PC-9 (cell line): ENCODE results near the gene RAVER1. TPM values are rescaled to one million over a fixed set of nuclear protein-coding genes. Genes with fewer than 3 reads are reported as not detected.

ENCODE experiments used
- BruUV-seq: library from RNA; stranded (reverse); fragments of 400-500 nt; replicated peaks from 2 replicates; lab custom pipeline; 2021; lab: Mats Ljungman, UMichigan
- CTCF ChIA-PET: fragments of 300-600 bp; sonication (Branson Sonifier 250); formaldehyde crosslinking; loops from one replicate; lab custom pipeline; 2022; ENCODE audit warnings: antibody characterized with exemption; lab: Charles Lee
- POLR2A ChIA-PET: fragments of 300-600 bp; sonication (Branson Sonifier 250); formaldehyde crosslinking; loops from one replicate; lab custom pipeline; 2022; ENCODE audit warnings: antibody characterized with exemption; ENCODE audit not compliant: unreplicated experiment; lab: Charles Lee
- DNase-seq, 2 experiments: peaks; one replicate each; pipeline versions ENCODE4 v3.0.0 to v3.0.0-alpha.2; 2015 to 2022; ENCODE audit warnings: mixed read lengths in 1 of 2
- H2AFZ ChIP-seq: fragments of 200-600 bp; sonication (generic); 2 replicates; pipeline ENCODE4 v1.8.1; 2017; ENCODE audit warnings: antibody characterized with exemption
- H3F3A ChIP-seq: fragments of 200-600 bp; sonication (generic); 2 replicates; pipeline ENCODE4 v1.8.1; 2017; ENCODE audit warnings: antibody characterized with exemption, mild to moderate bottlenecking, low read depth; ENCODE audit not compliant: insufficient read depth
- H3K27ac ChIP-seq: fragments of 200-600 bp; sonication (generic); 2 replicates; pipeline ENCODE4 v1.6.1; 2016; ENCODE audit warnings: mixed run types
- H3K27me3 ChIP-seq: fragments of 200-600 bp; sonication (generic); 2 replicates; pipeline ENCODE4 v1.6.1; 2016; ENCODE audit warnings: low read depth, mixed run types; ENCODE audit not compliant: insufficient read depth
- H3K36me3 ChIP-seq: fragments of 200-600 bp; sonication (generic); 2 replicates; pipeline ENCODE4 v1.6.1; 2016; ENCODE audit warnings: low read depth, mixed run types
- H3K4me1 ChIP-seq: fragments of 200-600 bp; sonication (generic); replicated peaks from 2 replicates; pipeline ENCODE4 v1.6.1; 2016; ENCODE audit warnings: mixed run types; ENCODE audit not compliant: insufficient read depth
- H3K4me2 ChIP-seq: fragments of 200-600 bp; sonication (generic); 2 replicates; pipeline ENCODE4 v1.6.1; 2017; ENCODE audit warnings: mixed run types
- H3K4me3 ChIP-seq: fragments of 200-600 bp; sonication (generic); 2 replicates; pipeline ENCODE4 v1.6.1; 2016; ENCODE audit warnings: mixed run types
- H3K79me2 ChIP-seq: fragments of 200-600 bp; sonication (generic); 2 replicates; pipeline ENCODE4 v1.6.1; 2017; ENCODE audit warnings: low read depth, mixed run types
- H3K9me2 ChIP-seq: fragments of 200-600 bp; sonication (generic); 2 replicates; pipeline ENCODE4 v1.8.1; 2017; ENCODE audit warnings: mild to moderate bottlenecking; ENCODE audit not compliant: insufficient read depth
- H3K9me3 ChIP-seq: fragments of 200-600 bp; sonication (generic); 2 replicates; pipeline ENCODE4 v1.8.1; 2016; ENCODE audit warnings: low read depth; ENCODE audit not compliant: insufficient read depth
- H4K20me1 ChIP-seq: fragments of 200-600 bp; sonication (generic); 2 replicates; pipeline ENCODE4 v1.8.1; 2017; ENCODE audit not compliant: insufficient read depth
- EZH2 ChIP-seq: fragments of 200-600 bp; sonication (generic); IDR thresholded peaks from 2 replicates; pipeline ENCODE4 v1.8.0; 2017; ENCODE audit warnings: antibody characterized with exemption, low read depth
- intact Hi-C: fragments of 100-400 bp; cut with micrococcal nuclease; formaldehyde crosslinking; loops from one replicate; pipeline ENCODE4 v1.10.0; 2022; ENCODE audit not compliant: unreplicated experiment
- total RNA-seq: library from RNA; stranded (reverse); gene quantifications from 2 replicates; pipeline ENCODE4 v1.2.3, GENCODE V29; 2021
- TF ChIP-seq, protein P1 (sequence below): fragments of 200-600 bp; sonication (generic); conservative IDR thresholded peaks from 2 replicates; pipeline ENCODE4 v1.6.1; 2017; ENCODE audit warnings: mixed run types, antibody characterized with exemption, mild to moderate bottlenecking, moderate library complexity

RAVER1 gene
- total RNA-seq, 1 experiment from 2014 or later, result 52.9 TPM

DNA sequence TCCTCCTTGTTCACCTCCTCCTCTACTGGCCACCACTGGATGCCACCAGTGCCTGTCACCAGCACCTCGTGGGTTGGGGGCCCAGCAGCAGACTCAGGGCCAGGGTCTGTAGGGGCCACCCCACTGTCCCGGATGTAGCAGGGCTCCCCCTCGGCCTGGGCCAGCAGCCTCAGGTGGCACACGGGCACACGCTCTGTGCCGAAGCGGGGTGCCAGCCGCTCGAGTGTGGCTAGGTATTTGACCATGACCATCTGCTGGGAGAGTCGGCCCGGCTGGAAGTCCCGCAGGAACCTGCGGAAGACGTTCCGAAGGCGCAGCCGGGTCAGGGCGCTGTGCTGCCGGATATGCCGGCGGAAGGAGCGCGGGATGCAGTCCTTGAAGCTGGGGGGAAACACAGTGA, 32.2 kb upstream of the RAVER1 start:
- Histone ChIP-seq H3K9me2 (no peaks in the 10 kb centered on the region), H3K36me3 (peaks cover 10% of the 10 kb centered on the region), H4K20me1 (no peaks in the 10 kb centered on the region), H3K9me3 (no peaks in the 10 kb centered on the region), H2AFZ (no peak overlapping the region), H3K27ac (no peak overlapping the region), H3K27me3 (no peaks in the 10 kb centered on the region), H3K4me2 (no peak overlapping the region), H3K4me1 (no peaks in the 10 kb centered on the region), H3F3A (peaks cover 4% of the 10 kb centered on the region; the same call in 1 of the 2 replicates), H3K79me2 (no peaks in the 10 kb centered on the region), H3K4me3 (no peak overlapping the region)
- ChIA-PET POLR2A (no interaction called here), CTCF (no interaction called here)
- TF ChIP-seq, protein P1, sequence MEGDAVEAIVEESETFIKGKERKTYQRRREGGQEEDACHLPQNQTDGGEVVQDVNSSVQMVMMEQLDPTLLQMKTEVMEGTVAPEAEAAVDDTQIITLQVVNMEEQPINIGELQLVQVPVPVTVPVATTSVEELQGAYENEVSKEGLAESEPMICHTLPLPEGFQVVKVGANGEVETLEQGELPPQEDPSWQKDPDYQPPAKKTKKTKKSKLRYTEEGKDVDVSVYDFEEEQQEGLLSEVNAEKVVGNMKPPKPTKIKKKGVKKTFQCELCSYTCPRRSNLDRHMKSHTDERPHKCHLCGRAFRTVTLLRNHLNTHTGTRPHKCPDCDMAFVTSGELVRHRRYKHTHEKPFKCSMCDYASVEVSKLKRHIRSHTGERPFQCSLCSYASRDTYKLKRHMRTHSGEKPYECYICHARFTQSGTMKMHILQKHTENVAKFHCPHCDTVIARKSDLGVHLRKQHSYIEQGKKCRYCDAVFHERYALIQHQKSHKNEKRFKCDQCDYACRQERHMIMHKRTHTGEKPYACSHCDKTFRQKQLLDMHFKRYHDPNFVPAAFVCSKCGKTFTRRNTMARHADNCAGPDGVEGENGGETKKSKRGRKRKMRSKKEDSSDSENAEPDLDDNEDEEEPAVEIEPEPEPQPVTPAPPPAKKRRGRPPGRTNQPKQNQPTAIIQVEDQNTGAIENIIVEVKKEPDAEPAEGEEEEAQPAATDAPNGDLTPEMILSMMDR, result no peak
- TF ChIP-seq EZH2, result no peak
- intact Hi-C loops, result no loop called here
- no TSS peak for BruUV-seq
- DNase-seq, result no peak

DNA sequence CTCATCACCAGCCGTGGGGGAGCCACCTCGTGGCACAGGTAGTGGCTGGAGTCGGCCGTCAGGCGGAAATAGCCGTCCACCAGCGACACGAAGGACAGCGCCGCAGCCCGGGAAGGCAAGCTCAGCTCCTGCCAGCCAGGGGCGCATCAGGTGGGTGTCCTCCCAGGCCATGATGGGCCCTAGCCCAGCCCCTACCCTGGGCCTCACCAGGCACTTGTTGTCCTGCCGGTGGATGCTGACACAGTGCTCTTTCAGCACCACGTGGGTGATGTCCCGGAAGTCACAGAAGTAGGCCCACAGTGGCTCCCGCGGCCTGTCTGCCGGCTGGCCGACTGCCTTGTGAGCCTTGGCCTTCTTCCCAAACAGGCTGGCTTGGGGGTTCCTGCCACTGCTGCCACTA, 31.3 kb upstream of the RAVER1 start:
- H3K4me2 ChIP-seq, result no peak overlapping the region
- H3K4me1 ChIP-seq, result no peaks in the 10 kb centered on the region
- CTCF ChIA-PET, result no interaction called here
- no peak overlapping the region for H3K4me3 ChIP-seq
- H3K27ac ChIP-seq, result no peak overlapping the region
- H3F3A ChIP-seq, result peaks cover 4% of the 10 kb centered on the region; the same call in 1 of the 2 replicates
- no TSS peak for BruUV-seq
- H3K79me2 ChIP-seq, result no peaks in the 10 kb centered on the region
- no peaks in the 10 kb centered on the region for H4K20me1 ChIP-seq
- no peak overlapping the region for H2AFZ ChIP-seq
- H3K36me3 ChIP-seq, result peaks cover 10% of the 10 kb centered on the region
- intact Hi-C loops, result no loop called here
- TF ChIP-seq EZH2, result no peak
- TF ChIP-seq, protein P1, result no peak
- H3K27me3 ChIP-seq, result no peaks in the 10 kb centered on the region
- H3K9me3 ChIP-seq, result no peaks in the 10 kb centered on the region
- no peaks in the 10 kb centered on the region for H3K9me2 ChIP-seq
- POLR2A ChIA-PET, result no interaction called here
- DNase-seq, result no peak

GRCh38 chr19:10363789-10364281, 30.5 kb upstream of the RAVER1 start:
- Histone ChIP-seq H3K9me2 (no peaks in the 10 kb centered on the region), H3K79me2 (no peaks in the 10 kb centered on the region), H2AFZ (no peak overlapping the region), H3K4me2 (no peak overlapping the region), H3K4me1 (no peaks in the 10 kb centered on the region), H3K27me3 (no peaks in the 10 kb centered on the region), H3K9me3 (no peaks in the 10 kb centered on the region), H3K4me3 (no peak overlapping the region), H3K36me3 (peaks cover 10% of the 10 kb centered on the region), H3K27ac (no peak overlapping the region), H4K20me1 (no peaks in the 10 kb centered on the region), H3F3A (peaks cover 4% of the 10 kb centered on the region; the same call in 1 of the 2 replicates)
- ChIA-PET CTCF (no interaction called here), POLR2A (no interaction called here)
- TF ChIP-seq, protein P1, result no peak
- TF ChIP-seq EZH2, result no peak
- DNase-seq, result peak; percentile 24 to 66
- intact Hi-C loops, result no loop called here
- no TSS peak for BruUV-seq
